ENCODE data around the gene CLIP1. TPM values are rescaled to one million over a fixed set of nuclear protein-coding genes. Genes with fewer than 3 reads are reported as not detected.
"Not testable (repeated sequence)": the region's sequence is repeated elsewhere in the genome, so short reads cannot be mapped to it uniquely, and the experiment has no call there.

The CLIP1 gene
- total and polyA plus RNA-seq, 4 donors = 26.6 to 93.7 (median 45.8) TPM

GRCh38 chr12:122421187-122421820 lies 1.2 kb downstream of the CLIP1 start:
- Histone ChIP-seq H3K27ac (ENCODE audit: low read depth in 1 of 2, low read length in 1 of 2) (peak overlapping the region; percentile 93 to 99), H3K27me3 (ENCODE audit: control insufficient read depth in 3 of 3, insufficient read depth in 3 of 3, low read length in 2 of 3) (no peaks in the 10 kb centered on the region), H3K9me3 (ENCODE audit: control insufficient read depth in 4 of 4, insufficient read depth in 3 of 4, low read length in 3 of 4) (no peaks in the 10 kb centered on the region), H3K4me1 (ENCODE audit: control insufficient read depth in 5 of 5, insufficient read depth in 5 of 5, low read length in 5 of 5) (peaks cover 0 to 20% (median 8%) of the 10 kb centered on the region in 5 donors), H3K36me3 (ENCODE audit: control insufficient read depth in 4 of 4, insufficient read depth in 4 of 4, low read length in 4 of 4) (no peaks in the 10 kb centered on the region), H3K9ac (ENCODE audit: insufficient read depth in 1 of 2, low read length in 2 of 2) (peak overlapping the region; percentile 73 to 88), H3K4me3 (peak overlapping the region; percentile 84)
- TF ChIP-seq CTCF (IDR thresholded peaks at IDR 0.05; ENCODE audit: control extremely low read depth, extremely low read depth) = no peak
- DNase-seq (peak; percentile 55 to 63 (median 58)), ATAC-seq (ENCODE audit: insufficient read depth, low FRiP score) (peak; percentile 20)
- 4% methylated on average over 14 of the region's 14 CpGs for WGBS, 2 donors

GRCh38 chr12:122420471-122421162 lies 1.9 kb downstream of the CLIP1 start:
- Histone ChIP-seq H3K4me1 (ENCODE audit: control insufficient read depth in 5 of 5, insufficient read depth in 5 of 5, low read length in 5 of 5) (peaks cover 0 to 20% (median 8%) of the 10 kb centered on the region in 5 donors), H3K36me3 (ENCODE audit: control insufficient read depth in 4 of 4, insufficient read depth in 4 of 4, low read length in 4 of 4) (no peaks in the 10 kb centered on the region), H3K27ac (ENCODE audit: low read depth in 1 of 2, low read length in 1 of 2) (peak overlapping the region; percentile 60 to 99), H3K4me3 (no peak overlapping the region), H3K27me3 (ENCODE audit: control insufficient read depth in 3 of 3, insufficient read depth in 3 of 3, low read length in 2 of 3) (no peaks in the 10 kb centered on the region), H3K9me3 (ENCODE audit: control insufficient read depth in 4 of 4, insufficient read depth in 3 of 4, low read length in 3 of 4) (no peaks in the 10 kb centered on the region), H3K9ac (ENCODE audit: insufficient read depth in 1 of 2, low read length in 2 of 2) (peak overlapping the region in 1 of 2 donors; percentile 73)
- no peak for TF ChIP-seq CTCF (IDR thresholded peaks at IDR 0.05; ENCODE audit: control extremely low read depth, extremely low read depth)
- DNase-seq (peak in 1 of 3 donors; percentile 16), ATAC-seq (ENCODE audit: insufficient read depth, low FRiP score) (no peak)
- 72 to 85% methylated on average over 17 of the region's 17 CpGs for WGBS, 2 donors

- WGBS, 2 donors = 87 to 100% methylated on average over 3 of the region's 3 CpGs
- not testable (repeated sequence) for DNase-seq; H3K27ac ChIP-seq (ENCODE audit: low read depth in 1 of 2, low read length in 1 of 2); H3K36me3 ChIP-seq (ENCODE audit: control insufficient read depth in 4 of 4, insufficient read depth in 4 of 4, low read length in 4 of 4); ATAC-seq (ENCODE audit: insufficient read depth, low FRiP score); H3K9me3 ChIP-seq (ENCODE audit: control insufficient read depth in 4 of 4, insufficient read depth in 3 of 4, low read length in 3 of 4); H3K4me3 ChIP-seq; H3K9ac ChIP-seq (ENCODE audit: insufficient read depth in 1 of 2, low read length in 2 of 2); H3K27me3 ChIP-seq (ENCODE audit: control insufficient read depth in 3 of 3, insufficient read depth in 3 of 3, low read length in 2 of 3)
- peaks cover 0 to 20% (median 8%) of the 10 kb centered on the region in 5 donors for H3K4me1 ChIP-seq (ENCODE audit: control insufficient read depth in 5 of 5, insufficient read depth in 5 of 5, low read length in 5 of 5)
Observed at GRCh38 chr12:122419094-122419493, 3.4 kb downstream of the CLIP1 start.

- not testable (repeated sequence) for H3K4me3 ChIP-seq; H3K27ac ChIP-seq (ENCODE audit: low read depth in 1 of 2, low read length in 1 of 2); ATAC-seq (ENCODE audit: insufficient read depth, low FRiP score); H3K4me1 ChIP-seq (ENCODE audit: control insufficient read depth in 5 of 5, insufficient read depth in 5 of 5, low read length in 5 of 5); H3K9me3 ChIP-seq (ENCODE audit: control insufficient read depth in 4 of 4, insufficient read depth in 3 of 4, low read length in 3 of 4); DNase-seq; H3K9ac ChIP-seq (ENCODE audit: insufficient read depth in 1 of 2, low read length in 2 of 2); H3K27me3 ChIP-seq (ENCODE audit: control insufficient read depth in 3 of 3, insufficient read depth in 3 of 3, low read length in 2 of 3); H3K36me3 ChIP-seq (ENCODE audit: control insufficient read depth in 4 of 4, insufficient read depth in 4 of 4, low read length in 4 of 4)
- WGBS, 2 donors = 94 to 95% methylated on average over 7 of the region's 7 CpGs
Observed at GRCh38 chr12:122415665-122416064, 6.8 kb downstream of the CLIP1 start.

All from lung (tissue), 12 donors.